Lung (tissue), 12 donors: ENCODE results near the gene TNNC1. TPM values are rescaled to one million over a fixed set of nuclear protein-coding genes. Genes with fewer than 3 reads are reported as not detected.

Experiments used
- ATAC-seq: fragments of 200-7000 bp; cut with Tn5 transposase; one replicate; pipeline ENCODE4 v1.9.1; 2020; ENCODE audit warnings: moderate number of reproducible peaks; ENCODE audit not compliant: insufficient read depth, low FRiP score
- DNase-seq, 3 donors: peaks; one replicate each; pipeline ENCODE4 v3.0.0-alpha.2; 2013 to 2017
- H3K27ac ChIP-seq, 2 donors: one replicate each; pipeline ENCODE4 v1.5.1; 2013; ENCODE audit warnings: mild to moderate bottlenecking in 2 of 2, moderate library complexity in 2 of 2, control low read depth in 1 of 2, inconsistent platforms in 1 of 2, low read depth in 1 of 2, low read length in 1 of 2
- H3K27me3 ChIP-seq, 3 donors: one replicate each; pipeline ENCODE4 v1.5.1; 2013; ENCODE audit warnings: low read length in 2 of 3; ENCODE audit not compliant: control insufficient read depth in 3 of 3, insufficient read depth in 3 of 3
- H3K36me3 ChIP-seq, 4 donors: one replicate each; pipeline ENCODE4 v1.5.1; 2013; ENCODE audit warnings: low read length in 4 of 4, mild to moderate bottlenecking in 1 of 4, moderate library complexity in 1 of 4; ENCODE audit not compliant: control insufficient read depth in 4 of 4, insufficient read depth in 4 of 4
- H3K4me1 ChIP-seq, 5 donors: one replicate each; pipeline ENCODE4 v1.5.1; 2013; ENCODE audit warnings: low read length in 5 of 5, mild to moderate bottlenecking in 2 of 5, moderate library complexity in 1 of 5; ENCODE audit not compliant: control insufficient read depth in 5 of 5, insufficient read depth in 5 of 5
- H3K4me3 ChIP-seq: one replicate; pipeline ENCODE4 v1.5.1; 2013; ENCODE audit warnings: mild to moderate bottlenecking, control low read depth, moderate library complexity
- H3K9ac ChIP-seq, 2 donors: one replicate each; pipeline ENCODE4 v1.5.1; 2013; ENCODE audit warnings: low read length in 2 of 2, control low read depth in 1 of 2; ENCODE audit not compliant: insufficient read depth in 1 of 2
- H3K9me3 ChIP-seq, 4 donors: one replicate each; pipeline ENCODE4 v1.5.1; 2013; ENCODE audit warnings: low read length in 3 of 4, mild to moderate bottlenecking in 1 of 4, moderate library complexity in 1 of 4; ENCODE audit not compliant: control insufficient read depth in 4 of 4, insufficient read depth in 3 of 4
- WGBS, 2 donors: extraction: QIAGEN DNeasy Blood & Tissue Kit; methylation state at CpG; one replicate each; pipeline ENCODE4 v1.1.7; 2013; 5-methylcytosine and 5-hydroxymethylcytosine counted together
- polyA plus RNA-seq, 2 donors: library from polyadenylated mRNA; stranded (reverse); fragments of 200-250 nt; gene quantifications; one replicate each; pipeline ENCODE4 v1.2.1, GENCODE V29; 2013
- total RNA-seq, 2 donors: library from RNA; depleted of rRNA in 1 of 2; stranded (reverse); fragments of >200 nt in 1 of 2; gene quantifications; one replicate each; pipeline ENCODE4 v1.2.1, GENCODE V29; 2014 to 2021
- TF ChIP-seq, protein P1 (sequence below): IDR thresholded peaks from 2 replicates; pipeline ENCODE4 v1.5.1; 2012; ENCODE audit warnings: mild to moderate bottlenecking; ENCODE audit errors: control extremely low read depth, extremely low read depth
- donor health status: control.
- donor health status: control.
- donor health status: Bipolar disorder and iron deficiency.
- donor health status: healthy.
- donor health status: DM: yes; HTN: yes; CAD: no.

Gene TNNC1
- total and polyA plus RNA-seq, 4 donors = 17.3 to 250 (median 33.4) TPM

DNA sequence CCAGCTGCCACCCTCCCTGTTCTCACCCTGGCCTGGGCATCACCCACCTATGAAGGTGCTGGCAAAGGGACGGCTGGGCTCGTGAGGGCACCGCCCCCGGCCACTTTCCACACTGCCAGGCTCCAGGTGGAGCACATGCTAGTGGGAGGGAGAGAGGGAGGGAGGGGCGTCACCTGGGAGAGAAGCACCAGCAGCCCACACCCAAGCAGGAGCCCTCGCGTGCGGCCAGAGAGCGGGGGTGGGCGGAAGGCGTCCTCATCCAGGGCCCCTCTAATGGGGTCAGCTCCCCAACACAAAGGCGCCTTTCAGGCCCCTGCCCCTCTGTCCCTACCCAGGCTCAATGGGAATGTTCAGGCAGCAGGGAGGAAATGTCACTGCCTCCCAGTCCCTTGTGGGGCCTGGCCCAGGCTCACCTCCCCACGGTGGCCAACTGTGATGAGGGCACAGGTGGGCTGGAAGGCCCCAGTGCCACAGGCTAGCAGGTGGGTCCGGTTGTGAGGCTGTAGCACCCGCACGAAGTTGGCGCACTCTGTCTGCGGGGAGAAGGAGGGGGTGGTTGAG, 12.0 kb downstream of the TNNC1 start:
- DNase-seq = no peak
- H3K9ac ChIP-seq = no peak overlapping the region
- no peaks in the 10 kb centered on the region for H3K9me3 ChIP-seq
- no peaks in the 10 kb centered on the region for H3K27me3 ChIP-seq
- 85 to 91% methylated on average over 18 of the region's 18 CpGs for WGBS, 2 donors
- peaks cover 0 to 2% (median 0%) of the 10 kb centered on the region in 4 donors for H3K36me3 ChIP-seq
- peaks cover 0 to 17% (median 6%) of the 10 kb centered on the region in 5 donors for H3K4me1 ChIP-seq
- H3K4me3 ChIP-seq = no peak overlapping the region
- no peak overlapping the region for H3K27ac ChIP-seq
- no peak for ATAC-seq
- TF ChIP-seq, protein P1, sequence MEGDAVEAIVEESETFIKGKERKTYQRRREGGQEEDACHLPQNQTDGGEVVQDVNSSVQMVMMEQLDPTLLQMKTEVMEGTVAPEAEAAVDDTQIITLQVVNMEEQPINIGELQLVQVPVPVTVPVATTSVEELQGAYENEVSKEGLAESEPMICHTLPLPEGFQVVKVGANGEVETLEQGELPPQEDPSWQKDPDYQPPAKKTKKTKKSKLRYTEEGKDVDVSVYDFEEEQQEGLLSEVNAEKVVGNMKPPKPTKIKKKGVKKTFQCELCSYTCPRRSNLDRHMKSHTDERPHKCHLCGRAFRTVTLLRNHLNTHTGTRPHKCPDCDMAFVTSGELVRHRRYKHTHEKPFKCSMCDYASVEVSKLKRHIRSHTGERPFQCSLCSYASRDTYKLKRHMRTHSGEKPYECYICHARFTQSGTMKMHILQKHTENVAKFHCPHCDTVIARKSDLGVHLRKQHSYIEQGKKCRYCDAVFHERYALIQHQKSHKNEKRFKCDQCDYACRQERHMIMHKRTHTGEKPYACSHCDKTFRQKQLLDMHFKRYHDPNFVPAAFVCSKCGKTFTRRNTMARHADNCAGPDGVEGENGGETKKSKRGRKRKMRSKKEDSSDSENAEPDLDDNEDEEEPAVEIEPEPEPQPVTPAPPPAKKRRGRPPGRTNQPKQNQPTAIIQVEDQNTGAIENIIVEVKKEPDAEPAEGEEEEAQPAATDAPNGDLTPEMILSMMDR = no peak

DNA sequence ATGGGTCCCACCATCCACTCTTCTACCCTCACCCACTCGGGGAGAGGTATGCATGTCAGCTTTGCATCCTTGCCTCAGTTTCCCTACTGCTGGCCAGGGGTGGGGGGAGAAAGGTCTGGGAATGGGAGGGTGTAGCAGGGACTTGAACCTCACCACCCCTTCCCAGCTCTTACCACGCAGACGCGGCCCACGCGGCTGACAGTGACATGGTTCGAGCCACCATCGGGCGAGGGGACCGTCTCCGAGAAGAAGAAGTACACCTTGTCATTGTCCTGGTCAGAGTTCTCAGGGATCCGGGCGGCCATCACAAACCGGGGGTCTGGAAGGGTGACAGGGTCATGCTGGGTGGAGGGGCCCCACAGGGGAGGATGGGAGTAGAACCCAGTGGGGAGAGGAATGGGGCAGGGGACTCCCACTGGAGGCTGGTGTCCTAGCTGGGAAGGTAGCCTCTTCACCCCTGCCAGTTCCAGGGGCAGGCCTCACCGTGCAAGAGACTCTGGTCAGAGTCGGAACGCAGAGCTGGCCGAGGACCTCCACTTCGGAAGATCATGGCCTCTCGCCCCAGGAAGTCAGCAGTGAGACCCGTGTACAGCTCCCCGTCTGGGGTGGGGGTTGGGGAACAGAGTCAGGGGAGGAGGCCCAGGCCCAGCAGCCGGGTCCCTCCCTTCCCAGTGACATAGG, 12.6 kb downstream of the TNNC1 start:
- H3K4me1 ChIP-seq = peaks cover 0 to 21% (median 12%) of the 10 kb centered on the region in 5 donors
- no peak overlapping the region for H3K27ac ChIP-seq
- H3K27me3 ChIP-seq = no peaks in the 10 kb centered on the region
- H3K9me3 ChIP-seq = no peaks in the 10 kb centered on the region
- H3K36me3 ChIP-seq = peaks cover 0 to 2% (median 0%) of the 10 kb centered on the region in 4 donors
- DNase-seq (no peak), ATAC-seq (no peak)
- no peak overlapping the region for H3K9ac ChIP-seq
- 88 to 92% methylated on average over 20 to 23 of the region's 23 CpGs for WGBS, 2 donors
- H3K4me3 ChIP-seq = no peak overlapping the region
- TF ChIP-seq, protein P1 = no peak

DNA sequence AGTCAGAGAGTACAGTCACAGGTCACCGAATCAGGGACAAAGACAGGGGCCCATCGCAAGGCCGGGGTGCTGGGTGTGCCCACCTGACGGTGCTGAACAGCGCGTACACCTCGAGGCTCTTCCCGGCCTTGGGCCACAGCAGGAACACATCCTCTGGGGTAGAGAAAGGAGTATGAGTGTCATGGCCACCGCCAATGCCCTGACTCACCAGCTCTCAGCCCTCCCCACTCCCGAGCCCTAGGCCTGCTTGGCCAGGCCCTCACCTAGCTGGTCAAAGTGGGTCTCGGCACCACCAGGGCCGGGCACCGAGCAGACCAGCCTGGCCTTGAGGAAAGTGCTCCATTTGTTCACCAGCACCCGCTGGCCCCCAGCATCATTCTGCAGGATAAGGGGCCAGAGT, 13.2 kb downstream of the TNNC1 start:
- TF ChIP-seq, protein P1 = no peak
- peaks cover 0 to 21% (median 14%) of the 10 kb centered on the region in 5 donors for H3K4me1 ChIP-seq
- H3K36me3 ChIP-seq = peaks cover 0 to 3% (median 0%) of the 10 kb centered on the region in 4 donors
- no peaks in the 10 kb centered on the region for H3K27me3 ChIP-seq
- H3K9ac ChIP-seq = no peak overlapping the region
- WGBS, 2 donors = 93 to 95% methylated on average over 14 of the region's 14 CpGs
- H3K27ac ChIP-seq = no peak overlapping the region
- no peak for DNase-seq
- H3K9me3 ChIP-seq = no peaks in the 10 kb centered on the region
- H3K4me3 ChIP-seq = no peak overlapping the region
- ATAC-seq = no peak
